Lower leg skin (tissue), 3 donors: ENCODE data around the gene RNASE12.

Experiments used
- CTCF ChIP-seq, 3 donors: fragments of 450-650 bp; IDR thresholded peaks; one replicate each; pipeline ENCODE4 v1.5.1; 2016; ENCODE audit warnings: antibody characterized with exemption in 3 of 3, mild to moderate bottlenecking in 3 of 3, moderate library complexity in 2 of 3
- POLR2A ChIP-seq, 2 donors: fragments of 450-650 bp; IDR thresholded peaks; one replicate each; pipeline ENCODE4 v1.6.1; 2016 to 2017; ENCODE audit warnings: antibody characterized with exemption in 2 of 2, mild to moderate bottlenecking in 1 of 2, moderate library complexity in 1 of 2

DNA sequence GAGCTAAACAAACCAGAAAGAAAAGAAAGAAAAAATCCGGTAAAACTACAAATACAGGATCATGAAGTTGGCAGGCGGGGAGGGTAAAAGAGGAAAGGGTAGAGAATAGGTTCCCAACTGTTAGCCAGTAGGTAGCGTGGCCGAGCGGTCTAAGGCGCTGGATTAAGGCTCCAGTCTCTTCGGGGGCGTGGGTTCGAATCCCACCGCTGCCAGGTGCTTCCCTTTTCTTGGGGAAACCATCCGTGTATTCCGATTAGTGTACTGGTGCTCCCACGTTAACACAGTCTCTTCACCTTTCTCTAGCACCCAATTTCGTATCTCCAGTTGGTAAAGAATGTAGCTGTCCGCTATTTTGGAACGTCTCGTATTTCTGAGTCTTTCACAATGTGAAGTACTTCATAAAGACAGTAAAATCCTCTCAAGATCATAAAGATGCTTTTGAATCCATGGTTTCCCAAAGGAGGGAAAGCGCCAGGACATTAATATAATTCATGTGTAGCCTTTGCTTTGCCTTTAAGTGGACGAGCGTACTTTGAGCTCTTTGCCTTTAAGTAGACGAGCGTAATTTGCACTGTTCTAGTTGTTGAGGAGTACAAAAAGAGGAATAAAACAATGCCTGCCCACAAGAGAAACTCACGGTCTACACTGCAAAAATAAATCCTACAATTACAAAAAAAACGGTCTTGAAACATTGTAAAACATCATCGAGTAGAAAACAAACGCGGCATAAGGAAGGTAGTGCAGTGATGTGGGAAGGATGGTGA is 19.0 kb upstream of the RNASE12 start:
- TF ChIP-seq CTCF (IDR thresholded peaks at IDR 0.05), result no peak
- TF ChIP-seq POLR2A (IDR thresholded peaks at IDR 0.05), result no peak
